ENCODE results near the gene PPP1R14D.

PPP1R14D gene

DNA sequence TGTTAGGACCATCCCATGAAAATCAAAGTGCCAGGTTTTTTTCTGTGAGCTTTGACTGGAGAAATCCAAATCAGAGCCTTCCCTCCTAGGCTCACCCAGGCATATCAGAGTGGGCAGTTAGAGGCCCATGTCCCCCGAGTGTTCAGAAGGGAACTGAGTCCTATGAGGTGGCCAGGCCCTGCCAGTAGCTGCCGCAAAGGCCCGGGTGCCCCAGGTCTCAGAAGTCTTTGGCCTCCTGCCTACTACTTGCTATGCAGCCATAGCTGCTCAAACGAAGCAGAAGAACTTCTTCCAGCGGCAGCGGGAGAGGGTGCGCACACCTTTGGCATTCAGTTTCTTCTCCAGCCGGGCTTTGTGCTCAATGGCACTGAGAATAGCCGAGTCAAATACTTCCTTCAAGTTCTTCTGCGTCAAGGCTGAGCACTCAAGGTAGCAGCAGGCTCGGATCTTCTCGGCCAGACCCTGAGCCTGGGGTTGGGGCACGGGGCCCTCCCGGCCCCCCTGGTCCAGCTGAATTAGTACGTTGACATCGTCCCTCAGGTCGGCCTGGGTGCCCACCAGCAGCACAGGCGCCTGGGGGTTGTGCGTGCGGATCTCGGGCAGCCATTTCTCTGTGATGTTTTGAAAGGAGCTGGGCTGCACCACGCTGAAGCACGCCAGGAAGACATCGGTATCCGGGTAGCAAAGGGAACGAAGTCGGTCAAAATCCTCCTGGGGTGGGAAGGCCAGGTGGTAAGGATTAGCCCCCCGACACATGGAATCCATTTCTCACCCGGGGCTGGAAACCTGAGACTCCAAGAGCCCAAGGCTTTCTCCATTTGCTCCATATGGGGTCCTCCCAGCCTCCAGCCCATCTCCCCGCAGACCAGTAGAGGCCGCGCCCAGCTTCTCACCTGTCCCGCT is 44.5 kb upstream of the PPP1R14D start:
- TF ChIP-seq YY1 (IDR thresholded peaks at IDR 0.05; ENCODE audit: low read depth) (no peak), TCF12 (IDR thresholded peaks at IDR 0.05; ENCODE audit: low read depth) (peak; percentile 28; the same call in 1 of the 2 replicates)

DNA sequence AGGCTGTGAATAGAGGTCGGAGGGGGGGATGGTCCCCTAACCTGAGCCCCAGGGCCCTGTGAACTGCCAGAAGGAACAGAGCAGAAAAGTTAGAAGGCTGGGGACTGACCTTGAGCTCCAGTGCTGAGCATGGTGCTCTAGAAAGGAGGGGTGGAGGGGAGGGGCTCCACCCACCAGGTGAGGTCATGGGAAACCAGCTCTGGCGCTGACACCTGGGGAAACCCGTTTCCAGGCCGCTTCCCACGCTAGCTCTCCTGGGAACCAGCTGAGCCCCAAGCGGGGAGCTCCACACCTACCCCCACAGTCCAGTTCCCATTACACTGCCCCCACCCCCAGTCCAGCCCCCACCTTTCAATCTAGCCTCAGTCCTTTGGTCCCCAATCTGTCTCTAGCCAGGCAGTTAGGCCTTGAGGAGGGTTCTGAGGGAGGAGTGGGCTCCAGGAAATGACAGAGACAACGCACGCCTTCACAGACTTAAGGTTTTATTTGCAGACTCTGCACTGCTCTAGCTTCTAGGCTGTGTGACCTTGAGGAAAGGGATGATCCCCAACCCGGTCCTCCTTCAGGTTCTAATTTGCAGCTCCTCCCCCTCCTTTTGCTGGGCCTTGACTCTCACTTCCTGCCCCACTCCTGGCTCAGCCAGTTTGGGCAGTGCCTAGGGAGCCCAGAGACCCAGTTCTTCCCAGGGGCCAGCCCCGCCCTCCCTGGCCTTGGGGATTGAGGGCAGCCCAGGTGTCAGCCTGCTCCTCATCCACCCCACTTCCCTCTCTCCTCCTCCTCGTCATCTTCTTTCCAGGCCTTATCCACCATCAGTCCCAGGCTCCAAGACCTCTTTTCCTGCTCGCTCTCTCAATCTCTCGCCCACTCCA is 43.5 kb upstream of the PPP1R14D start:
- TF ChIP-seq USF1 (IDR thresholded peaks at IDR 0.05) (0 out of 2 replicates have a peak, but pooled peaks have one; percentile 14), TAF1 (IDR thresholded peaks at IDR 0.05; ENCODE audit: low read depth) (no peak), FOXM1 (IDR thresholded peaks at IDR 0.05; ENCODE audit: borderline replicate concordance, low read depth) (no peak), YY1 (IDR thresholded peaks at IDR 0.05; ENCODE audit: low read depth) (0 out of 2 replicates have a peak, but pooled peaks have one; percentile 24), ZBTB7A (IDR thresholded peaks at IDR 0.05; ENCODE audit: low read depth) (no peak), TEAD4 (IDR thresholded peaks at IDR 0.05) (peak; percentile 57), NFIC (IDR thresholded peaks at IDR 0.05) (peak; percentile 83), TCF12 (IDR thresholded peaks at IDR 0.05; ENCODE audit: low read depth) (peak; percentile 72), RAD21 (IDR thresholded peaks at IDR 0.05; ENCODE audit: low read depth) (peak; percentile 9; the same call in 1 of the 2 replicates), CEBPB (IDR thresholded peaks at IDR 0.05) (no peak), EGR1 (IDR thresholded peaks at IDR 0.05) (peak; percentile 77), REST (IDR thresholded peaks at IDR 0.05; ENCODE audit: low read depth) (no peak), MAX (IDR thresholded peaks at IDR 0.05) (peak; percentile 53; the same call in 1 of the 2 replicates), CREB1 (IDR thresholded peaks at IDR 0.05; ENCODE audit: low read depth) (0 out of 2 replicates have a peak, but pooled peaks have one; percentile 21), EP300 (IDR thresholded peaks at IDR 0.05; ENCODE audit: borderline replicate concordance) (0 out of 2 replicates have a peak, but pooled peaks have one; percentile 33)

GRCh38 chr15:40870716-40871115 is 42.2 kb upstream of the PPP1R14D start:
- TF ChIP-seq MAX (IDR thresholded peaks at IDR 0.05), result no peak
- no peak for TF ChIP-seq EGR1 (IDR thresholded peaks at IDR 0.05)
- no peak for TF ChIP-seq TAF1 (IDR thresholded peaks at IDR 0.05; ENCODE audit: low read depth)
- TF ChIP-seq YY1 (IDR thresholded peaks at IDR 0.05; ENCODE audit: low read depth), result no peak
- TF ChIP-seq CEBPB (IDR thresholded peaks at IDR 0.05), result no peak
- TF ChIP-seq NFIC (IDR thresholded peaks at IDR 0.05), result no peak
- no peak for TF ChIP-seq RAD21 (IDR thresholded peaks at IDR 0.05; ENCODE audit: low read depth)

GRCh38 chr15:40869686-40870085 is 41.2 kb upstream of the PPP1R14D start:
- TF ChIP-seq CREB1 (IDR thresholded peaks at IDR 0.05; ENCODE audit: low read depth) (no peak), FOXM1 (IDR thresholded peaks at IDR 0.05; ENCODE audit: borderline replicate concordance, low read depth) (no peak), NFIC (IDR thresholded peaks at IDR 0.05) (no peak), CEBPB (IDR thresholded peaks at IDR 0.05) (no peak), ZBTB7A (IDR thresholded peaks at IDR 0.05; ENCODE audit: low read depth) (no peak), EGR1 (IDR thresholded peaks at IDR 0.05) (no peak), RAD21 (IDR thresholded peaks at IDR 0.05; ENCODE audit: low read depth) (no peak), TAF1 (IDR thresholded peaks at IDR 0.05; ENCODE audit: low read depth) (no peak), YY1 (IDR thresholded peaks at IDR 0.05; ENCODE audit: low read depth) (no peak), MAX (IDR thresholded peaks at IDR 0.05) (no peak), USF1 (IDR thresholded peaks at IDR 0.05) (no peak), EP300 (IDR thresholded peaks at IDR 0.05; ENCODE audit: borderline replicate concordance) (no peak), REST (IDR thresholded peaks at IDR 0.05; ENCODE audit: low read depth) (no peak), TEAD4 (IDR thresholded peaks at IDR 0.05) (no peak), TCF12 (IDR thresholded peaks at IDR 0.05; ENCODE audit: low read depth) (no peak)

Measured in Ishikawa (cell line).